HCEC 1CT (cell line): ENCODE measurements around the gene PUS10.
A peak's percentile ranks its signal among the peaks of the same experiment; 100 is the strongest.
"Not testable (repeated sequence)": the region's sequence is repeated elsewhere in the genome, so short reads cannot be mapped to it uniquely, and the experiment has no call there.

Experiments
- DNase-seq: peaks from one replicate; pipeline ENCODE4 v3.0.0-alpha.2; 2017

Gene PUS10

GRCh38 chr2:60925994-60926740, 91.9 kb downstream of the PUS10 start:
- peak; percentile 27 for DNase-seq

- DNase-seq = no peak
Observed at GRCh38 chr2:60907329-60907728, 110.7 kb downstream of the PUS10 start.

DNA sequence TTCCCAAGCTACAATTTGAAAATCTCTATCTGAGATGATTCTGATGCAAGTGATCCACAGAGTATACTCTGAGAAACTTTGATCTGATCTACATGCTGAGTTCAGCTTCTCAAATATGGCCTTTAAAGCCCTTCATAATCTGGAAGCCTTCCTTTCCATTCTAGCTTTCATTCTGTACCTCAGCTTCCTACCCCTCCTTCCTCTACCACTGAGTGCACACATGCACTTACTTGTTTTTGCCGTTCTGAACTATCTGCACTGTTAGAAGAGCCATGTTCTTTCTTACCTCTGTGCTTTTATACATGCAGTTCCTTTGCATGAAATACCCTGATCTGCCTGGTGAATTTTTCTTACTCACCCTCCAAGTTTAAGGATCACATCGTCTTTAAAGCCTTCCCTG, 111.7 kb downstream of the PUS10 start:
- no peak for DNase-seq

- DNase-seq = not testable (repeated sequence)
Observed at GRCh38 chr2:60905867-60906266, 112.2 kb downstream of the PUS10 start.

DNA sequence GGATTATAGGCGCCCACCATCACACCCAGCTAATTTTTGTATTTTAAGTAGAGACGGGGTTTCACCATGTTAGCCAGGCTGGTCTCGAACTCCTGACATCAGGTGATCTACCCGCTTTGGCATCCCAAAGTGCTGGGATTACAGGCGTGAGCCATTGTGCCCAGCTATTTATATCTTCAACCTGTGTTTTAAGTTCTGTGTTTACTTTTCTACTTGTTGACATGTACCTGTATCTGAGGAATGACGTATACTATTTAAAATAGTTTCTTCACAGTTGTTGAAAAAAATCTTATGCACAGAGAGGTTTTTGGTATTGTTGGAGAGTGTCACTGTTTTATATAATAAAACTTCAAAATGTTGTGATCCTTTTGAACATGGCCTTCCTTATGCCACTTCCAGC, 116.8 kb downstream of the PUS10 start:
- DNase-seq = not testable (repeated sequence)

- DNase-seq = no peak
Observed at GRCh38 chr2:60899892-60900249, 118.2 kb downstream of the PUS10 start.

GRCh38 chr2:60899230-60899891, 118.7 kb downstream of the PUS10 start:
- no peak for DNase-seq

DNA sequence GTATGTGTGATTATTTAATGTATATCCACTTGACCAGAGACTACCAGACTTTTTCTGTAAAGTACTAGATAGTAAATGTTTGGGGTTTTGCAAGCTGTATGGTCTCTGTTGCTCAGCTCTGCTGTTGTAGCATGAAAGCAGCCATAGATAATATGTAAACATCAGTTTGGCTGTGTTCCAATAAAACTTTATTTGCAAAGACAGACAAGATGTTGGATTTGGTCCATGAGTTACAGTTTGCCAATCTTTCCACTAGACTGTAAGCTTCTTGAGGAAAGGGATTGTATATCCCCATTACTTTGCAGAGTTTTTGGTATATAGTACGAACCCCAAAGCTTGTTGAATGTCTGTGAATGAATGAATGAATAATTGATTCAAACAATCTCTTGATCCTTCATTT, 119.5 kb downstream of the PUS10 start:
- no peak for DNase-seq
